ENCODE data around the gene PCDHGA9. TPM values are rescaled to one million over a fixed set of nuclear protein-coding genes. Genes with fewer than 3 reads are reported as not detected.

The PCDHGA9 gene
- total RNA-seq, 2 experiments from 2014 or later: 0.10 TPM; not detected in 1

DNA sequence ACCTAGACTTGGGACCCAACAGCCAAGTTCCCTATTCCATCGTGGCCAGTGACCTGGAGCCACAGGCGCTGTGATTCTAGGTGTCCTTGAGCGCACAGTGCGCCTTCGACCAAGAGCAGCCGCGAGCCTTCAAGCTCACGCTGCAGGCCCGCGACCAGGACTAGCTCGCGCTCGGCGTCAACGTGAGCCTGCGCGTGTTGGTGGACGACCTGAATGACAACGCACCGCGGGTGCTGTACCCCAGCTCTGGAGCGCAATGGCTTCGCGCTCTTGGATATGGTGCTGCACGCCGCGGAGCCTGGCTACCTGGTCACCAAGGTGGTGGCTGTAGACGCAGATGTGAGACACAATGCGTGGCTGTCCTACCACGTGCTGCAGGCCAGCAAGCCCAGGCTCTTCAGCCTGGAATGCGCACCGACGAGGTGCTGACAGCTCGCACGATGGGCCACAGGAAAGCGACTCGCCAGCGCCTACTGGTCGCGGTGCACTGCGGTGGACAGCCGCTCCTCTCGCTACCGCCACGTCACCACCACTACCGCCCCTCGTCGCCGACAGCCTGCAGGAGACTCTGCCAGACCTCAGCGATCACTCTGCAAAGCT, 39.1 kb downstream of the PCDHGA9 start:
- H3K4me3 Mint-ChIP-seq: no peak overlapping the region
- no peaks in the 10 kb centered on the region for H3K9me3 Mint-ChIP-seq
- DNase-seq: no peak
- intact Hi-C loops (cut with micrococcal nuclease): no loop called here
- peaks cover 13% of the 10 kb centered on the region for H3K27me3 Mint-ChIP-seq
- POLR2A ChIA-PET: no interaction called here
- CTCF ChIA-PET: interaction anchor here (0.6 kb wide), 1 partner anchor 83 kb away, joined by 3 read pairs; no protein-coding TSS in a partner anchor
- H3K27ac Mint-ChIP-seq: no peak overlapping the region
- no peaks in the 10 kb centered on the region for H3K4me1 Mint-ChIP-seq (ENCODE audit: low read depth)
- no peaks in the 10 kb centered on the region for H3K36me3 Mint-ChIP-seq

Other genes starting within 250 kb of the PCDHGA9 start
- not detected for gene PCDHB7, start 230.1 kb upstream of the PCDHGA9 start, total RNA-seq
- gene PCDHB8, start 225.0 kb upstream of the PCDHGA9 start, total RNA-seq: not detected
- gene PCDHB16, start 220.4 kb upstream of the PCDHGA9 start, total RNA-seq: not detected
- not detected for gene PCDHB9, start 215.6 kb upstream of the PCDHGA9 start, total RNA-seq
- not detected for gene PCDHB10, start 210.4 kb upstream of the PCDHGA9 start, total RNA-seq
- gene PCDHB11, start 203.2 kb upstream of the PCDHGA9 start, total RNA-seq: not detected
- not detected for gene PCDHB12, start 194.1 kb upstream of the PCDHGA9 start, total RNA-seq
- gene PCDHB13, start 188.9 kb upstream of the PCDHGA9 start, total RNA-seq: not detected
- gene PCDHB14, start 179.4 kb upstream of the PCDHGA9 start, total RNA-seq: not detected
- gene PCDHB15, start 157.4 kb upstream of the PCDHGA9 start, total RNA-seq: not detected
- gene SLC25A2, start 98.7 kb upstream of the PCDHGA9 start, total RNA-seq: under 1 TPM; 0.19 to 0.31 TPM
- 10 to 100 TPM; 54.6 to 55.5 TPM for gene TAF7, start 82.0 kb upstream of the PCDHGA9 start, total RNA-seq
- not detected for gene PCDHGA1, start 72.3 kb upstream of the PCDHGA9 start, total RNA-seq
- gene PCDHGA2, start 64.0 kb upstream of the PCDHGA9 start, total RNA-seq: not detected
- gene PCDHGA3, start 58.9 kb upstream of the PCDHGA9 start, total RNA-seq: not detected
- gene PCDHGB1, start 52.7 kb upstream of the PCDHGA9 start, total RNA-seq: not detected
- gene PCDHGA4, start 47.8 kb upstream of the PCDHGA9 start, total RNA-seq: under 1 TPM; 0.07 to 0.12 TPM
- under 1 TPM; 0.10 to 0.19 TPM for gene PCDHGB2, start 42.8 kb upstream of the PCDHGA9 start, total RNA-seq
- not detected for gene PCDHGA5, start 38.6 kb upstream of the PCDHGA9 start, total RNA-seq
- under 1 TPM in 1 of 2 experiments, not detected in 1; 0.10 TPM for gene PCDHGB3, start 32.5 kb upstream of the PCDHGA9 start, total RNA-seq
- under 1 TPM; 0.05 to 0.10 TPM for gene PCDHGA6, start 28.9 kb upstream of the PCDHGA9 start, total RNA-seq
- under 1 TPM in 1 of 2 experiments, not detected in 1; 0.07 TPM for gene PCDHGA7, start 20.0 kb upstream of the PCDHGA9 start, total RNA-seq
- under 1 TPM in 1 of 2 experiments, not detected in 1; 0.07 TPM for gene PCDHGB4, start 15.1 kb upstream of the PCDHGA9 start, total RNA-seq
- gene PCDHGA8, start 10.1 kb upstream of the PCDHGA9 start, total RNA-seq: not detected
- gene PCDHGB5, start 4.8 kb upstream of the PCDHGA9 start, total RNA-seq: under 1 TPM; 0.12 to 0.15 TPM
- under 1 TPM in 1 of 2 experiments, not detected in 1; 0.07 TPM for gene PCDHGB6, start 5.2 kb downstream of the PCDHGA9 start, total RNA-seq
- gene PCDHGA10, start 10.2 kb downstream of the PCDHGA9 start, total RNA-seq: under 1 TPM; 0.07 to 0.10 TPM
- under 1 TPM in 1 of 2 experiments, not detected in 1; 0.07 TPM for gene PCDHGB7, start 14.9 kb downstream of the PCDHGA9 start, total RNA-seq
- gene PCDHGA11, start 18.3 kb downstream of the PCDHGA9 start, total RNA-seq: under 1 TPM in 1 of 2 experiments, not detected in 1; 0.05 TPM
- under 1 TPM in 1 of 2 experiments, not detected in 1; 0.07 TPM for gene PCDHGA12, start 27.7 kb downstream of the PCDHGA9 start, total RNA-seq
- not detected for gene PCDHGC3, start 73.2 kb downstream of the PCDHGA9 start, total RNA-seq
- gene PCDHGC4, start 82.3 kb downstream of the PCDHGA9 start, total RNA-seq: not detected
- gene PCDHGC5, start 86.3 kb downstream of the PCDHGA9 start, total RNA-seq: not detected
- gene DIAPH1, start 216.2 kb downstream of the PCDHGA9 start, total RNA-seq: 100 to 1,000 TPM; 225 to 227 TPM
- 10 to 100 TPM; 65.2 to 71.5 TPM for gene HDAC3, start 234.1 kb downstream of the PCDHGA9 start, total RNA-seq
- 10 to 100 TPM; 17.8 to 17.9 TPM for gene RELL2, start 234.2 kb downstream of the PCDHGA9 start, total RNA-seq
- 10 to 100 TPM; 40.1 to 46.0 TPM for gene FCHSD1, start 248.6 kb downstream of the PCDHGA9 start, total RNA-seq

Measured in activated CD4-positive, alpha-beta memory T cell treated with anti-CD3 and anti-CD28 coated beads for 36 hours (primary cell).